ENCODE measurements around the gene PAPSS1. TPM values are rescaled to one million over a fixed set of nuclear protein-coding genes. Genes with fewer than 3 reads are reported as not detected.
"Not testable (repeated sequence)": the region's sequence is repeated elsewhere in the genome, so short reads cannot be mapped to it uniquely, and the experiment has no call there.

Gene PAPSS1
- total RNA-seq, 2 donors from 2014 or later: 21.1 to 22.5 TPM

DNA sequence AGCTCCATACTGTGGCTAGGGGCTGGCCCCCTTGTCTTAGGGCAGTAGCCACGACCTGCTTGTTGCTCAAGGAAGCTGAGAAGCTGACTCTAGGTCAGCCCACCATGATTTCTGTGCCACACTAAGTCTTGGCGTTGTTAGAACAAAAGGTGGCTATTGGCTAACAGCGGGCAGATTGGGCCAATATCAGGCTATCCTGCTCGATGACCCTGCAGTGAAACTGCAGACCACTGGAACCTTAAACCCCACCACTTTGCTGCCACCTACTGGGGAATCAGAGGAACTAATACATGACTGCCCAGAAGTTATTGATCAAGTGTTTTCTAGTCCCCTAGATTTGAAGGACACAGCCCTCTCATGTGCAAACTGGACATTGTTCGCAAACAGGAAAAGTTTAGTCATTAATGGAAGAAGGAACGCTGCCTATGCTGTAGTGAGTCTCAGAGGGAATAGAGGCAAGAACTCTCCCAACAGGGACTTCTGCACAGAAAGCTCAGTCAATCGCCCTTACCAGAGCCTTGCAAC is 17.0 kb upstream of the PAPSS1 start:
- intact Hi-C loops (cut with DNase I): loop anchor here (10.0 kb wide), 1 partner anchor 692 kb away; no protein-coding TSS in a partner anchor
- TF ChIP-seq, protein P1, sequence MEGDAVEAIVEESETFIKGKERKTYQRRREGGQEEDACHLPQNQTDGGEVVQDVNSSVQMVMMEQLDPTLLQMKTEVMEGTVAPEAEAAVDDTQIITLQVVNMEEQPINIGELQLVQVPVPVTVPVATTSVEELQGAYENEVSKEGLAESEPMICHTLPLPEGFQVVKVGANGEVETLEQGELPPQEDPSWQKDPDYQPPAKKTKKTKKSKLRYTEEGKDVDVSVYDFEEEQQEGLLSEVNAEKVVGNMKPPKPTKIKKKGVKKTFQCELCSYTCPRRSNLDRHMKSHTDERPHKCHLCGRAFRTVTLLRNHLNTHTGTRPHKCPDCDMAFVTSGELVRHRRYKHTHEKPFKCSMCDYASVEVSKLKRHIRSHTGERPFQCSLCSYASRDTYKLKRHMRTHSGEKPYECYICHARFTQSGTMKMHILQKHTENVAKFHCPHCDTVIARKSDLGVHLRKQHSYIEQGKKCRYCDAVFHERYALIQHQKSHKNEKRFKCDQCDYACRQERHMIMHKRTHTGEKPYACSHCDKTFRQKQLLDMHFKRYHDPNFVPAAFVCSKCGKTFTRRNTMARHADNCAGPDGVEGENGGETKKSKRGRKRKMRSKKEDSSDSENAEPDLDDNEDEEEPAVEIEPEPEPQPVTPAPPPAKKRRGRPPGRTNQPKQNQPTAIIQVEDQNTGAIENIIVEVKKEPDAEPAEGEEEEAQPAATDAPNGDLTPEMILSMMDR (IDR thresholded peaks at IDR 0.05): peak; percentile 87

DNA sequence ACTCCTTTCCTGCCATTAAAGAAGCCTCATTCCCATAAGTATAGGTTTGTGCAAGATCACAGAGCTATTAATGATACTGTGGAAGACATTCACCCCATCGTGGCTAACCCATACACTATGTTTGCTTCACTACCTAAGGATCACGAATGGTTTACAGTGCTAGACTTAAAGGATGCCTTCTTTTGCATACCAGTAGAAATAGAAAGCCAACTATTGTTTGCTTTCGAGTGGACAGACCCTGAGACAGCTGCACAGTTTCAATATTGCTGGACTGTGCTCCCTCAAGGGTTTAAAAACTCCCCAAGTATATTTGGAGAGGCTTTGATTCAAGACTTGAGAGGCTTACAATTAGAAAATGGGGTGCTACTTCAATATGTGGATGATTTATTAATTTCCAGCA is 16.0 kb upstream of the PAPSS1 start:
- H3K27ac ChIP-seq: no peak overlapping the region
- intact Hi-C loops (cut with DNase I): loop anchor here (10.0 kb wide), 1 partner anchor 691 kb away; no protein-coding TSS in a partner anchor

More for the DNA sequence above, 17.0 kb upstream of the PAPSS1 start:
- Histone ChIP-seq H3K36me3 (no peaks in the 10 kb centered on the region), H3K4me3 (no peak overlapping the region), H3K27ac (no peak overlapping the region), H3K27me3 (no peaks in the 10 kb centered on the region), H3K9me3 (no peaks in the 10 kb centered on the region), H3K4me1 (no peaks in the 10 kb centered on the region), H3K9ac (ENCODE audit: low read depth in 2 of 2, low read length in 2 of 2) (no peak overlapping the region)
- peak; percentile 29 for DNase-seq

DNA sequence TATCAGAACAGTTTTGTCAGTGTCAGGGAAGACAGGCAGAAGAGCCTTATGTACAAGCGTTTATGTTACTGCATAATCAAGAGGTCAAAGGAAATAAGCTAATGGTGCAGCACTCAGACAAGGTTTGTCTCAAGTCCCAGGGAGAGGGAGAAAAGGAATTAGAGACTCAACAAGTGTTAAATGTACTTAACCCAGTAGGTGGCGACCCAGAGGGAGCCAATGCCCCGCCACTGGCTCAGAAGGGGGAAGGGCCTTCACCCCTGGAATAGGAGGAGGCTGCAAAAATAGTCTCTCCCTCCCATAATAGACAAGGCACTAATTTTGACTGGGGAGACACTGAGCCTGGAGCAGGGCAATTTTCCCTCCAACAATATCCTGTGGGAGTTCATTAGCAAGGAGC is 14.1 kb upstream of the PAPSS1 start:
- TF ChIP-seq, protein P1 (IDR thresholded peaks at IDR 0.05): no peak
- H3K27me3 ChIP-seq: no peaks in the 10 kb centered on the region
- no peaks in the 10 kb centered on the region for H3K9me3 ChIP-seq
- no peaks in the 10 kb centered on the region for H3K36me3 ChIP-seq
- intact Hi-C loops (cut with DNase I): loop anchor here (10.0 kb wide), 1 partner anchor 689 kb away; no protein-coding TSS in a partner anchor
- H3K27ac ChIP-seq: no peak overlapping the region
- H3K9ac ChIP-seq (ENCODE audit: low read depth in 2 of 2, low read length in 2 of 2): no peak overlapping the region
- no peak for DNase-seq
- no peak overlapping the region for H3K4me3 ChIP-seq
- no peaks in the 10 kb centered on the region for H3K4me1 ChIP-seq

More for the DNA sequence above, 16.0 kb upstream of the PAPSS1 start:
- no peak for DNase-seq
- H3K4me3 ChIP-seq: no peak overlapping the region
- no peaks in the 10 kb centered on the region for H3K36me3 ChIP-seq
- no peaks in the 10 kb centered on the region for H3K4me1 ChIP-seq
- TF ChIP-seq, protein P1 (IDR thresholded peaks at IDR 0.05): no peak
- no peaks in the 10 kb centered on the region for H3K27me3 ChIP-seq
- no peaks in the 10 kb centered on the region for H3K9me3 ChIP-seq
- no peak overlapping the region for H3K9ac ChIP-seq (ENCODE audit: low read depth in 2 of 2, low read length in 2 of 2)

DNA sequence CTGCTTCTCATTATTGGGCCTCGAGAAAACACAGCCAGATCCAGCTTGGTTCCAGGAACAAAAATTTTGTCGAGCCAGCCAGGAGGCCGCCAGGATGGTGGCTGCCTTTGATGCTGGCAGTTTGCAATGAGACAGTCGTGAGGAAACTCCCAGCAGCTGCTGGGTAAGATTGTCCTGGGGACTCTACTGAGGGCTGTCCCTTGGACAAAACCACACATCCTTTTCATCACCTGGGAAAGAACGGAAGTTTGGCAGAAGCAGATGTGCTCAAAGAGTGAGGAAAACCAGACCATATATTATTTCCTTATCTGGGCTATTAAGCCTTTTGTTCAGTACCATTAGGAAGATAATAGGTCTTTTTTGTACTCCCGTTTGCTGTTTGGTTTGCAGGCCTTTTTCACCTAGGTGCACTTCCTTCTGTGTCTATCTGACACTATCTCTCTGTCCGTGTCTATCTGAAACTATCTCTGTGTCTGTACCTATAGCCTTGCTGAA is 13.4 kb upstream of the PAPSS1 start:
- Histone ChIP-seq H3K9ac (ENCODE audit: low read depth in 2 of 2, low read length in 2 of 2) (no peak overlapping the region), H3K9me3 (no peaks in the 10 kb centered on the region), H3K27me3 (no peaks in the 10 kb centered on the region), H3K4me3 (no peak overlapping the region), H3K36me3 (no peaks in the 10 kb centered on the region), H3K27ac (no peak overlapping the region), H3K4me1 (no peaks in the 10 kb centered on the region)
- no peak for DNase-seq
- intact Hi-C loops (cut with DNase I): loop anchor here (10.0 kb wide), 1 partner anchor 689 kb away; no protein-coding TSS in a partner anchor
- TF ChIP-seq, protein P1 (IDR thresholded peaks at IDR 0.05): no peak

DNA sequence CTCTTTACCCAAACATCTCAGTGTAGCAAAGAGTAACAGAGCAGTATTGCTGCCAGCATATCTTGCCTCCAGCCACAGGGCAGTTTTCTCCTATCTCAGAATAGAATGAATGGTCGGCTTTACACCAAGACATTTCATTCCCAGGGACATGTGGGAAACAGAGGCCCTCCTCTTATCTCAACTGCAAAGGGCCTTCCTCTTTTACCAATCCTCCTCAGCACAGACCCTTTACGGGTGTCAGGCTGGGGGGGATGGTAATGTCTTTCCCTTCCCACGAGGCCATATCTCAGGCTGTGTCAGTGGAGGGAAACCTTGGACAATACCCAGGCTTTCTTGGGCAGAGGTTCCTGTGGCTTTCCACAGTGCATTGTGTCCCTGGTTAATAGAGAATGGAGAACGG is 9.0 kb upstream of the PAPSS1 start:
- H3K36me3 ChIP-seq; H3K4me1 ChIP-seq; H3K9me3 ChIP-seq; H3K4me3 ChIP-seq; DNase-seq; H3K9ac ChIP-seq (ENCODE audit: low read depth in 2 of 2, low read length in 2 of 2); H3K27ac ChIP-seq; intact Hi-C loops (cut with DNase I); H3K27me3 ChIP-seq: not testable (repeated sequence)

DNA sequence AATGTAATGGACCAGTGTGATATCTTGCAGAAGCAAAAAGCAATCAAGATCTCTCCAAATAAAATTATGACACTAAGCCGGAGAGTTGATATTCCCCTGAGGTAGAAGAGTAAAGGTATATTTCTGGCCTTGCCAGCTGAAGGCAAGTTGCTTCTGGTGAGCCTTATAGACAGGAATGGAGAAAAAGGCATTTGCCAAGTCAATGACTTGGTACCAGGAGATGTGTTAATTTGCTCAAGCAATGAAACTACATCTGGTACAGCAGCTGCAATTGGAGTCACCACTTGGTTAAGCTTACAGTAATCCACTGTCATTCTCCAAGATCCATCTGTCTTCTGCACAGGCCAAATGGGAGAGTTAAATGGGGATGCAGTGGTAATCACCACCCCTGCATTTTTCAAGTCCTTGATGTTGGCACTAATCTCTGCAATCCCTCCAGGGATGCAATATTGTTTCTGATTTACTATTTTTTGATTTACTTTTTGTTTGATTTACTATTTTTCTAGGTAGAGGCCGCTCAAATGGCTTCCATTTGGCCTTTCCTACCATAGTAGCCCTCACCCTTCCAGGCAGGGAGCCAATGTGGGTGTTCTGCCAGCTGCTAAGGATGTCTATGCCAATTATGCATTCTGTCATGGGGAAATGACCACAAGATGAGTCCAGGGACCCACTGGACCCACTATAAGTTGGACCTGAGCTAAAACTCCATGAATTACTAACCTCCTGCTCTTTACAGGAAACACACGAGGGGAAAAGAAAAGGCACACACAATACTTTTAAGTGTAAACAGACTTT is 6.3 kb upstream of the PAPSS1 start:
- H3K4me1 ChIP-seq; DNase-seq; H3K9ac ChIP-seq (ENCODE audit: low read depth in 2 of 2, low read length in 2 of 2); H3K36me3 ChIP-seq; H3K27ac ChIP-seq; H3K4me3 ChIP-seq; H3K27me3 ChIP-seq; H3K9me3 ChIP-seq; intact Hi-C loops (cut with DNase I): not testable (repeated sequence)
